GM23338 (cell line): Measurements from ENCODE around the gene COX10. TPM values are rescaled to one million over a fixed set of nuclear protein-coding genes. Genes with fewer than 3 reads are reported as not detected.
"Not testable (repeated sequence)": the region's sequence is repeated elsewhere in the genome, so short reads cannot be mapped to it uniquely, and the experiment has no call there.

Experiments
- ATAC-seq: fragments of 200-7000 bp; cut with Tn5 transposase; 3 replicates; pipeline ENCODE4 v1.9.1; 2020
- DNase-seq: peaks from one replicate; pipeline ENCODE4 v3.0.0-alpha.2; 2015; ENCODE audit warnings: low spot score
- H2AFZ ChIP-seq: fragments of 200-600 bp; sonication (generic); 2 replicates; pipeline ENCODE4 v1.8.0; 2016; ENCODE audit warnings: antibody characterized with exemption, mild to moderate bottlenecking, moderate library complexity
- H3F3A ChIP-seq: fragments of 200-600 bp; sonication (generic); replicated peaks from 2 replicates; pipeline ENCODE4 v1.8.0; 2017; ENCODE audit warnings: antibody characterized with exemption, mixed run types, low read depth
- H3K27ac ChIP-seq: fragments of 200-600 bp; sonication (generic); 2 replicates; pipeline ENCODE4 v1.6.1; 2016; ENCODE audit warnings: low read depth
- H3K27me3 ChIP-seq: fragments of 200-600 bp; sonication (generic); 2 replicates; pipeline ENCODE4 v1.8.0; 2016; ENCODE audit warnings: mild to moderate bottlenecking, mixed run types, moderate library complexity; ENCODE audit not compliant: insufficient read depth
- H3K36me3 ChIP-seq: fragments of 200-600 bp; sonication (generic); 2 replicates; pipeline ENCODE4 v1.8.0; 2016; ENCODE audit warnings: mild to moderate bottlenecking; ENCODE audit not compliant: insufficient read depth
- H3K4me1 ChIP-seq: fragments of 200-600 bp; sonication (generic); 2 replicates; pipeline ENCODE4 v1.8.0; 2016; ENCODE audit warnings: mild to moderate bottlenecking, moderate library complexity; ENCODE audit not compliant: insufficient read depth
- H3K4me2 ChIP-seq: fragments of 200-600 bp; sonication (generic); 2 replicates; pipeline ENCODE4 v1.7.1; 2017; ENCODE audit warnings: mixed run types
- H3K4me3 ChIP-seq: fragments of 200-600 bp; sonication (generic); 2 replicates; pipeline ENCODE4 v1.6.1; 2016; ENCODE audit warnings: mixed run types
- H3K79me2 ChIP-seq: fragments of 200-600 bp; sonication (generic); replicated peaks from 2 replicates; pipeline ENCODE4 v1.8.0; 2017; ENCODE audit warnings: mild to moderate bottlenecking; ENCODE audit not compliant: insufficient read depth
- H3K9me2 ChIP-seq: fragments of 200-600 bp; sonication (generic); 2 replicates; pipeline ENCODE4 v1.8.0; 2017; ENCODE audit not compliant: insufficient read depth
- H4K20me1 ChIP-seq: fragments of 200-600 bp; sonication (generic); replicated peaks from 2 replicates; pipeline ENCODE4 v1.8.0; 2017; ENCODE audit warnings: mild to moderate bottlenecking; ENCODE audit not compliant: insufficient read depth
- H3K27ac Mint-ChIP-seq: 2 replicates; pipeline ENCODE4 v1.8.0; 2020; ENCODE audit warnings: inconsistent platforms, mild to moderate bottlenecking, moderate library complexity, mixed read lengths
- H3K27me3 Mint-ChIP-seq: 3 replicates; pipeline ENCODE4 v1.8.0; 2022; ENCODE audit warnings: low read depth, mild to moderate bottlenecking, moderate library complexity, mixed read lengths, inconsistent platforms; ENCODE audit not compliant: insufficient read depth, poor library complexity
- H3K36me3 Mint-ChIP-seq: 3 replicates; pipeline ENCODE4 v1.8.0; 2021; ENCODE audit warnings: low read depth, mild to moderate bottlenecking, inconsistent platforms, moderate library complexity, mixed read lengths
- H3K4me1 Mint-ChIP-seq: 3 replicates; pipeline ENCODE4 v1.8.0; 2020; ENCODE audit warnings: mild to moderate bottlenecking, inconsistent platforms, mixed read lengths
- H3K4me3 Mint-ChIP-seq: 3 replicates; pipeline ENCODE4 v1.8.0; 2021; ENCODE audit warnings: moderate library complexity, mild to moderate bottlenecking, inconsistent platforms, mixed read lengths
- H3K9me3 Mint-ChIP-seq: 3 replicates; pipeline ENCODE4 v1.8.0; 2020; ENCODE audit warnings: moderate library complexity, mild to moderate bottlenecking, inconsistent platforms, mixed read lengths
- CREB1 ChIP-seq: fragments of 250-450 bp; sonication (Bioruptor Pico); IDR thresholded peaks from 2 replicates; pipeline ENCODE4 v1.5.0; 2020; ENCODE audit warnings: low read depth, mild to moderate bottlenecking, moderate library complexity
- EZH2 ChIP-seq: fragments of 200-600 bp; sonication (generic); IDR thresholded peaks from one replicate; pipeline ENCODE4 v1.8.0; 2017; ENCODE audit warnings: antibody characterized with exemption, mild to moderate bottlenecking, low read depth; ENCODE audit not compliant: unreplicated experiment
- POLR2AphosphoS5 ChIP-seq: IDR thresholded peaks from 2 replicates; pipeline ENCODE4 v1.6.1; 2016; ENCODE audit warnings: antibody characterized with exemption, low read depth
- ZNF114 ChIP-seq: fragments of 250-450 bp; sonication (Bioruptor Pico); IDR thresholded peaks from 2 replicates; pipeline ENCODE4 v1.5.0; 2020; ENCODE audit warnings: mild to moderate bottlenecking, moderate library complexity
- ZNF331 ChIP-seq: fragments of 250-450 bp; sonication (Bioruptor Pico); IDR thresholded peaks from 2 replicates; pipeline ENCODE4 v1.5.0; 2020; ENCODE audit warnings: low read depth, mild to moderate bottlenecking, moderate library complexity
- polyA plus RNA-seq: library from polyadenylated mRNA; unstranded; fragments of >200 nt; fragmentation: Nextera tagmentation; extraction: Ambion mirVana; gene quantifications from 2 replicates; pipeline ENCODE4 v1.2.1, GENCODE V29; 2016
- total RNA-seq: library from RNA; depleted of rRNA; stranded (reverse); fragments of >200 nt; shearing (Covaris generic); gene quantifications from 2 replicates; pipeline ENCODE4 v1.2.3, GENCODE V29; 2014
- TF ChIP-seq, protein P1 (sequence below): IDR thresholded peaks from one replicate; pipeline ENCODE4 v1.6.1; 2018; ENCODE audit warnings: antibody characterized with exemption; ENCODE audit not compliant: unreplicated experiment
- TF ChIP-seq, protein P2 (sequence below): IDR thresholded peaks from 2 replicates; pipeline ENCODE4 v1.6.1; 2016; ENCODE audit warnings: antibody characterized with exemption

The COX10 gene
- total and polyA plus RNA-seq, 2 experiments from 2014 or later = 25.7 to 46.6 TPM

DNA sequence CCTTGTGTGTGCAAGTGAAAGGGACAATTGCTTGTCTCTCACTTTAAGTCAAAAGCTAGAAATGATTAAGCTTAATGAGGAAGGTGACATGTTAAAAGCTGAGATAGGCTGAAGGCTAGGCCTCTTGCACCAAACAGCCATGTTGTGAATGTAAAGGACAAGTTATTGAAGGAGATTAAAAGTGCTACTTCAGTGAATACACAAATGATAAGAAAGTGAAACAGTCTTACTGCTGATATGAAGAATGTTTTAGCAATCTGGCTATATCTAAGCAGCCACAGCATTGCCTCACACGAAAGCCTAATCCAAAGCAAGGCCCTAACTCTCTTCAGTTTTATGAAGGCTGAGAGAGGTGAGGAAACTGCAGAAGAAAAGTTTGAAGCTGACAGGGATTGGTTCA, 96.3 kb downstream of the COX10 start:
- Histone ChIP-seq H3K9me2 (no peaks in the 10 kb centered on the region), H4K20me1 (no peaks in the 10 kb centered on the region; the same call in 1 of the 2 replicates), H3K79me2 (0 out of 2 replicates have a peak, but pooled peaks cover 2% of the 10 kb centered on the region), H3K36me3 (no peaks in the 10 kb centered on the region), H3K4me3 (no peak overlapping the region), H3K27me3 (no peaks in the 10 kb centered on the region), H2AFZ (no peak overlapping the region), H3K27ac (no peak overlapping the region; the same call in 1 of the 2 replicates), H3K4me2 (no peak overlapping the region), H3K4me1 (peaks cover 6% of the 10 kb centered on the region; the same call in 1 of the 2 replicates), H3F3A (no peaks in the 10 kb centered on the region; the same call in 1 of the 2 replicates)
- H3K9me3 Mint-ChIP-seq = peaks cover 27% of the 10 kb centered on the region
- ATAC-seq (no peak), DNase-seq (no peak)
- peaks cover 4% of the 10 kb centered on the region; the same call in 2 of the 3 replicates for H3K4me1 Mint-ChIP-seq
- no peak overlapping the region for H3K4me3 Mint-ChIP-seq
- no peaks in the 10 kb centered on the region for H3K27me3 Mint-ChIP-seq
- H3K36me3 Mint-ChIP-seq = peaks cover 37% of the 10 kb centered on the region
- no peak for TF ChIP-seq ZNF331 (CRISPR knock-in tag)
- no peak for TF ChIP-seq ZNF114 (CRISPR knock-in tag)
- TF ChIP-seq, protein P1, sequence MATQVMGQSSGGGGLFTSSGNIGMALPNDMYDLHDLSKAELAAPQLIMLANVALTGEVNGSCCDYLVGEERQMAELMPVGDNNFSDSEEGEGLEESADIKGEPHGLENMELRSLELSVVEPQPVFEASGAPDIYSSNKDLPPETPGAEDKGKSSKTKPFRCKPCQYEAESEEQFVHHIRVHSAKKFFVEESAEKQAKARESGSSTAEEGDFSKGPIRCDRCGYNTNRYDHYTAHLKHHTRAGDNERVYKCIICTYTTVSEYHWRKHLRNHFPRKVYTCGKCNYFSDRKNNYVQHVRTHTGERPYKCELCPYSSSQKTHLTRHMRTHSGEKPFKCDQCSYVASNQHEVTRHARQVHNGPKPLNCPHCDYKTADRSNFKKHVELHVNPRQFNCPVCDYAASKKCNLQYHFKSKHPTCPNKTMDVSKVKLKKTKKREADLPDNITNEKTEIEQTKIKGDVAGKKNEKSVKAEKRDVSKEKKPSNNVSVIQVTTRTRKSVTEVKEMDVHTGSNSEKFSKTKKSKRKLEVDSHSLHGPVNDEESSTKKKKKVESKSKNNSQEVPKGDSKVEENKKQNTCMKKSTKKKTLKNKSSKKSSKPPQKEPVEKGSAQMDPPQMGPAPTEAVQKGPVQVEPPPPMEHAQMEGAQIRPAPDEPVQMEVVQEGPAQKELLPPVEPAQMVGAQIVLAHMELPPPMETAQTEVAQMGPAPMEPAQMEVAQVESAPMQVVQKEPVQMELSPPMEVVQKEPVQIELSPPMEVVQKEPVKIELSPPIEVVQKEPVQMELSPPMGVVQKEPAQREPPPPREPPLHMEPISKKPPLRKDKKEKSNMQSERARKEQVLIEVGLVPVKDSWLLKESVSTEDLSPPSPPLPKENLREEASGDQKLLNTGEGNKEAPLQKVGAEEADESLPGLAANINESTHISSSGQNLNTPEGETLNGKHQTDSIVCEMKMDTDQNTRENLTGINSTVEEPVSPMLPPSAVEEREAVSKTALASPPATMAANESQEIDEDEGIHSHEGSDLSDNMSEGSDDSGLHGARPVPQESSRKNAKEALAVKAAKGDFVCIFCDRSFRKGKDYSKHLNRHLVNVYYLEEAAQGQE = no peak
- TF ChIP-seq EZH2 = no peak
- H3K27ac Mint-ChIP-seq = no peak overlapping the region

DNA sequence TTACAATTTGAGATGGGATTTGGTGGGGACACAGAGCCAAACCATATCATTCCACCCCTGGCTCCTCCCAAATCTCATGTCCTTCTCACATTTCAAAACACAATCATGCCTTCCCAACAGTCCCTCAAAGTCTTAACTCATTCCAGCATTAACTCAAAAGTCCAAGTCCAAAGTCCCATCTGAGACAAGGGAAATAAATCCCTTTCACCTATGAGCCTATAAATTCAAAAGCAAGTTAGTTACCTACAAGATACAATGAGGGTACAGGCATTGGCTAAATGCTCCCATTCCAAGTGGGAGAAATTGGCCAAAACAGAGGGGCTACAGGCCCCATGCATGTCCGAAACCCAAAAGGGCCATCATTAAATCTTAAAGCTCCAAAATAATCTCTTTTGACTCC, 98.5 kb downstream of the COX10 start:
- H2AFZ ChIP-seq, H3K9me2 ChIP-seq, H3K79me2 ChIP-seq, H3K27ac ChIP-seq, H3K4me3 Mint-ChIP-seq, H3F3A ChIP-seq, H3K4me2 ChIP-seq, H3K27ac Mint-ChIP-seq, H3K36me3 ChIP-seq, H3K27me3 ChIP-seq, H3K4me3 ChIP-seq, ATAC-seq, H3K27me3 Mint-ChIP-seq, H3K4me1 Mint-ChIP-seq, H4K20me1 ChIP-seq, H3K4me1 ChIP-seq, DNase-seq: not testable (repeated sequence)
- Mint-ChIP-seq H3K36me3 (peaks cover 37% of the 10 kb centered on the region), H3K9me3 (peaks cover 27% of the 10 kb centered on the region)

DNA sequence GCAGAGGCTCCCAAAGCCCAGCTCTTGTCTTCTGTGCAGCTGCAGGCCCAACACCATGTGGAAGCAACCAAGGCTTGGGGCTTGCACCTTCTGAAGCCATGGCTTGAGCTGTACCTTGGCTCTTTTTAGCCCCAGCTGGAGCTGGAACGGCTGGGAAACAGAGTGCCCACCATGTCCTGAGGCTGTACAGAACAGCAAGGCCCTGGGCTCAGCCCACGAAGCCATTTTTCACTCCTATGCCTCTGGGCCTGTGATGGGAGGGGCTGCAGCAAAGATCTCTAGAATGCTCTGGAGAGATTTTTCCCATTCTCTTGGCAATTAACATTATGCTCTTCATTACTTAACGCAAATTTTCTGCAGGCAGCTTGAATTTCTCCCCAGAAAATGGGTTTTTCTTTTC, 99.3 kb downstream of the COX10 start:
- H3K4me1 Mint-ChIP-seq = peaks cover 4% of the 10 kb centered on the region; the same call in 2 of the 3 replicates
- peaks cover 3% of the 10 kb centered on the region for H3K27me3 Mint-ChIP-seq
- DNase-seq (no peak), ATAC-seq (no peak)
- H3K4me3 Mint-ChIP-seq = no peak overlapping the region; the same call in 2 of the 3 replicates
- H3F3A ChIP-seq = no peaks in the 10 kb centered on the region; the same call in 1 of the 2 replicates
- H3K27ac Mint-ChIP-seq = no peak overlapping the region
- no peaks in the 10 kb centered on the region for H3K36me3 ChIP-seq
- no peaks in the 10 kb centered on the region for H3K9me2 ChIP-seq
- no peak overlapping the region for H2AFZ ChIP-seq
- no peak overlapping the region for H3K4me3 ChIP-seq
- H3K4me1 ChIP-seq = peaks cover 6% of the 10 kb centered on the region; the same call in 1 of the 2 replicates
- peaks cover 27% of the 10 kb centered on the region for H3K9me3 Mint-ChIP-seq
- no peaks in the 10 kb centered on the region for H3K27me3 ChIP-seq
- no peak overlapping the region for H3K27ac ChIP-seq
- no peaks in the 10 kb centered on the region; the same call in 1 of the 2 replicates for H4K20me1 ChIP-seq
- H3K79me2 ChIP-seq = 0 out of 2 replicates have a peak, but pooled peaks cover 2% of the 10 kb centered on the region
- H3K36me3 Mint-ChIP-seq = peaks cover 37% of the 10 kb centered on the region
- H3K4me2 ChIP-seq = no peak overlapping the region
- no peak for TF ChIP-seq POLR2AphosphoS5
- TF ChIP-seq, protein P2, sequence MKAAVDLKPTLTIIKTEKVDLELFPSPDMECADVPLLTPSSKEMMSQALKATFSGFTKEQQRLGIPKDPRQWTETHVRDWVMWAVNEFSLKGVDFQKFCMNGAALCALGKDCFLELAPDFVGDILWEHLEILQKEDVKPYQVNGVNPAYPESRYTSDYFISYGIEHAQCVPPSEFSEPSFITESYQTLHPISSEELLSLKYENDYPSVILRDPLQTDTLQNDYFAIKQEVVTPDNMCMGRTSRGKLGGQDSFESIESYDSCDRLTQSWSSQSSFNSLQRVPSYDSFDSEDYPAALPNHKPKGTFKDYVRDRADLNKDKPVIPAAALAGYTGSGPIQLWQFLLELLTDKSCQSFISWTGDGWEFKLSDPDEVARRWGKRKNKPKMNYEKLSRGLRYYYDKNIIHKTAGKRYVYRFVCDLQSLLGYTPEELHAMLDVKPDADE = no peak
- TF ChIP-seq CREB1 (CRISPR knock-in tag) = no peak
- no peak for TF ChIP-seq ZNF114 (CRISPR knock-in tag)
